IPS-NIHi7 (cell line): ENCODE data around the gene C1orf115.
"Not testable (repeated sequence)": the region's sequence is repeated elsewhere in the genome, so short reads cannot be mapped to it uniquely, and the experiment has no call there.

Experiments used
- DNase-seq: peaks from one replicate; pipeline ENCODE4 v3.0.0; 2012; ENCODE audit warnings: mixed read lengths; ENCODE audit errors: extremely low spot score

Gene C1orf115

GRCh38 chr1:220690140-220691052, at the start of gene C1orf115:
Gene C1orf115, plus strand, starts transcription at chr1:220690363. Its CDS starts 40 bp downstream, at chr1:220690403.
- DNase-seq = peak; percentile 97

GRCh38 chr1:220642285-220642684, 47.9 kb upstream of the C1orf115 start:
- no peak for DNase-seq

- DNase-seq = no peak
Observed at GRCh38 chr1:220652995-220653394, 37.2 kb upstream of the C1orf115 start.

- no peak for DNase-seq
Observed at GRCh38 chr1:220655509-220655908, 34.7 kb upstream of the C1orf115 start.

DNA sequence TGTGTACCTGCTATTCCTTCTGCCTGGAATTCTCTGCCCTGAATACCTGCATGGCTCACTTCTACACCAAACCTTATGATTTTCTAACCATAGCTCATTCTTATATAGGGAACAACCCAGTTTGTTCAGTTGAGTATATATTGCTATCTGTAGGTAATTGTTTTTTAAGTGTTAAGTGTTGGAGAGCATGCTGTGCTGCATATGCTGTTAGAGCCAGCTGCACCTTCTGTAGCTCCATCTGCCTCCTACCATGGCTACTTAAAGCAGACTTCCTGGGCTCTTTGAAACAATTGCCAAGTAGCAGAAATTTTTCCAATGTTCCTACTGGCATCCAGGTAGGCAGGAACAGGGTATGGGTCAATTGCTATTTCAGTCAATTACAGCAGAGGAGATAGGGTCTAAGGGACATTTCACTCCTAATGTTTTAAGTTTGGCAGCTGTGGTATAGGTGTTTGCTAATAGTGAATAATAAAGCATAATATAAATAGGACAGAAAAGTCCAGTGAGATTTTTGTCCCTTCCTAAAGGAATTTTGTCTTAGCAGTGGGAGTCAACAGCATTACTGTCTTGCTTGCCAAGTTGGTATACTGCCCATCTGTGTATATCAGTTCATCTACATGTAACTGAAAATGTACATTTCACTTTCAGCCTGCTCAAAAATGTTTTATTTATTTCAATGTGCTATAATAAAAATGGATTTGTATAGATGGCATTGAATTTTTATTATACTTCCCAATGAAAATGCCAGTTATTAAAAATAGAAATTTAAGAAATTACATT, 34.0 kb upstream of the C1orf115 start:
- no peak for DNase-seq

DNA sequence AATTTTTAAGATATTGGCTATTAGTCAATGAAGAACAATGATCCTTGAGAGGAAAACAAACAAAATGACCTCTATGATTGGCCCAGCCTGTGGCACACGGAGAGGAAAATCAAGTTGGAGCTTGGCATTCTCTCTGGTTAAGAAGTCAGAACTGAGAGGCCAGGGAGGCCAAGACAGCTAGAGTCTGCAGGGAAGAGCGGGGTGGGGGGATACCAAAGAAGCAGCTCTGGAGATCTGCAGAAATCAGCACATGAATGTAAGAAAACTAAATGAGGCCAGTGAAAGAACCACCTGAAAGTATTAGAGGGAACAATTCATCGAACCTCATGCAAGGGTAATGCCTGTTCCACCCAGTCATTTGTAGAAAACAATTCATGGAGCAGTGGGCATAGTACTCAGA, 23.8 kb upstream of the C1orf115 start:
- no peak for DNase-seq

DNA sequence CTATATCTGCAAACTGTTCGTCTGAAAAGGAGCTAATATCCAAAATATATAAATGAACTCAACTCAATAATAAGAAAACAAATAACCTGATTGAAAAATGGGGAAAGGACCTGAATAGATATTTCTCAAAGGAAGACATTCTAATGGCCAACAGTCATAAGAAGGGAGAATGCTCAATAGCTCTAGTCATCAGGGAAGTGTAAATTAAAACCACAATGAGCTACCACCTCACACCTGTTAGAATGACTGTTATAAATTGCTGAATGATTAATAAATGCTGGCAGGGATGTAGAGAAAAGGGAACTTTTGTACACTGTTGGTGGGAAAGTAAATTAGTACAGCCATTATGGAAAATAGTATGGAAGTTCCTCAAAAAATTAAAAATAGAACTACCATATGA, 21.2 kb upstream of the C1orf115 start:
- no peak for DNase-seq

- DNase-seq = no peak
Observed at GRCh38 chr1:220670365-220670764, 19.8 kb upstream of the C1orf115 start.

DNA sequence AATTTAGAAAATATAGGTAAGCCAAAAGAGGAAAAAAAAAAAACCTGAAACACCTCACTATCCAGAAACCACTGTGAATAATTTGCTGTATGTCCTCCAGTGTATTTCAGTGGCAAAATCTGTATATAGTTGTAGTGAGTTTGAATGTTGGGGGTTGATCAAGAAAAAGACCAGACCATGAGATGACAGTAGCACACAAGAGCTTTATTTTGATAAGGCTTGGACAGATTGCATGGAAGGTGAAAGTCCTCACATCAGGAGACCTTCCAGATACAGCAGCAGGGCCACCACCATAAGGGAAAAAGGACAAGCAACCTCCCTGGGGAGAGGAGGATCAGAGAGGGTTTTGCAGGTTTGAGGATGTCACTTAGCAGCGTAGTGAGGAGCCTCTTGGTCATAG, 16.2 kb upstream of the C1orf115 start:
- DNase-seq = no peak

DNA sequence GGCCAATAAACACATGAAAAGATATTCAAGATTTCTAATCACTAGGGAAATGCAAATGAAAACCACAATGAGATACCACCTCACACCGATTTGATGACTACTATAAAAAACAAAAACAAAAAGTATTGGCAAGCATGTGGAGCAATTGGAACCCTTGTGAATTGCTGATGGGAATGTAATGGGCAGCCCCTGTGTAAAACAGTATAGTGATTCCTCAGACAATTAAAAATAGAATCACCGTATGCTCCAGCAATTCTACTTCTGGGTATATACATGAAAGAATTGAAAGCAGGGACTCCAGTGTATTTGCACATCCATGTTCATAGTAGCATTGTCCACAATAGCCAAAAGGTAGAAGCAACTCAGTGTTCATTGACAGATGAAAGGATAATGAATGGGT, 12.9 kb upstream of the C1orf115 start:
- DNase-seq = no peak

DNA sequence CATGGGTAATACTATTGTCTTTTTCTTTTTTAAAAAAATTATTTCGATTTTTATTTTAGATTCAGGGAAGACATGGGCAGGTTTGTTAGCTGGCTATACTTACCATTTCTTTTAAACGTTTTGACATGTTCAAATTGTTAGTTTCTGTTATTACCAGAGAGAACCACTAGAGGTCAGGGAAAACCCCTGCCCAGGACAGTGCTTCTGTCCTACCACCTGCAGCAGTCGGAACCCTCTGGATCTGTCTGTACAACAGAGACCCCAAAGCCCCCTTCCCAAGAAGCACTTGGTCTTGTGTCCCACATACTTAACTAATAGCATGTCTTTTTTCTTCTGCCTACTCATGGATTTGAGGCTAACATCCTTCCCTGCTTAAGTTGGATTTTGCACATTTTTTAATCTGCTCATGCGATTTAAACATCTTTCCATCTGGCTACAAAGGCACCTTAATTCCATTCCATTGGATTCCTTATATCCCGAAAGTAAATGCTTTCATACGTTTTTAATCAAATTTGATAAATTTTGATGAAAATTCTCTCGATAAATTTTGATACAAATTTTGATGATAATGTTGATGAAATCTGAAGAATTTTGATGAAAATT, 10.0 kb upstream of the C1orf115 start:
- peak; percentile 63 for DNase-seq

- no peak for DNase-seq
Observed at GRCh38 chr1:220681220-220681880, 8.8 kb upstream of the C1orf115 start.

- no peak for DNase-seq
Observed at GRCh38 chr1:220682901-220683576, 7.1 kb upstream of the C1orf115 start.

DNA sequence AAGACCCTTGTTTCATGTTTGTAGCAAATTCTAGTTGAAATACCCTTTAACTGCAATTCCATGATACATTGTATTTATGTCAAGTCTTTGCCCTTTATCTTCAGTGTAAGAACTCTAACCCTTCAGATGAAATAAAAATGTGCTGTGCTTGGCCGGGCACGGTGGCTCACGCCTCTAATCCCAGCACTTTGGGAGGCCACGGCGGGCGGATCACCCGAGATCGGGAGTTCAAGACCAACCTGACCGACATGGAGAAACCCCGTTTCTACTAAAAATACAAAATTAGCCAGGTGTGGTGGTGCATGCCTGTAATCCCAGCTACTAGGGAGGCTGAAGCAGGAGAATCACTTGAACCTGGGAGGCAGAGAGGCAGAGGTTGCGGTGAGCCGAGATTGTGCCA, 6.4 kb upstream of the C1orf115 start:
- DNase-seq = not testable (repeated sequence)

DNA sequence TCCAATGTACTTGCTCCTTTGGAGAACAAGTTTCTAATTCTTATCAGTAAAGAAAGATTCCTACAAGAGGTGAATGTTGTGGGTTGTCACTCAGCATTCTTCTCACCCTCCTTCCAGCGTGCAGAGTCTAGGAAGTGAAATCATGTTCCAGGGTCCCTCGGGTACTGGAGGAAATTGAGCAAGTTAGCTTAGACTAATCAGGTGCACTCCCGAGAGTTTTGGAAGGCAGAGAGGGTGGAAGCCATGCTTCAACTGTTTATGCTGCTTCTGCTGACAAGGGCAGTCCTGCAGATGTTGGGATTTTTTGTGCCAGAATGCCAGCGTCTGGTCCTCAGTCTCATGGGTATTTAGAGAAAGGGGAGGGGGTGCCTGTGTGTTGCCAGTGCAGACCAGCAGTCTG, 5.3 kb upstream of the C1orf115 start:
- no peak for DNase-seq

DNA sequence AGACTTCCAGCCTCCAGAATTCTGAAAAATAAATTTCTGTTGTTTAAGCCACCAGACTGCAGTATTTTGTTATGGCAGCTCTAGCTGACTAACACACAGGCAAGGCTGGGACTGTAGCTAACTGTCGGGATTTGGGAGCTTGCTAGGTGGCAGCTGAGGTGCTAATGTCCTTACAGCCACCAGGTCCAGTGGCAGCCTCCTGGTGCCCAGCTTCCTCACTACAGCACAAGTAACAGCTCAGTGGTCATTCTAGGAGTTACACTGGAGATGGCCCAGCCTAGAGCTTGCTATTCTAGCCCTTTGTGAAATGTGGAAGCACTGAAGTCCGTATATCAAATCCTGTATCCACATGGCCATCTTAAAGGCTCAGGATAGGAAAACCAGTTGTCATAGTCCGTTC, 4.3 kb upstream of the C1orf115 start:
- no peak for DNase-seq

DNA sequence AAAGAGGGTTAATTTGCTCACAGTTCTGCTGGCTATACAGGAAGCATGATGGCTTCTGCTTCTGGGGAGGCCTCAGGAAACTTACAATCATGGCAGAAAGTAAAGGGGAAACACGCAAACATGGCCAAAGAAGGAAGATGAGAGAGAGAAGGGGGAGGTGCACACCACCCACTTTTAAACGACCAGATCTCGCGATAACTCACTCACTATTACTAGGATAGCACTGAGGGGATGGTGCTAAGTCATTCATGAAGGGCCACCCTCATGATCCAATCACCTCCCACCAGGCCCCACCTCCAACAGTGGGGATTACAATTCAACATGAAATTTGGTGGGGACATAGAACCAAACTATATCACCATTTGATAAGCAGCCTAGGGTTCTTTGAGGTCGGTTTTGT, 2.4 kb upstream of the C1orf115 start:
- DNase-seq = no peak

DNA sequence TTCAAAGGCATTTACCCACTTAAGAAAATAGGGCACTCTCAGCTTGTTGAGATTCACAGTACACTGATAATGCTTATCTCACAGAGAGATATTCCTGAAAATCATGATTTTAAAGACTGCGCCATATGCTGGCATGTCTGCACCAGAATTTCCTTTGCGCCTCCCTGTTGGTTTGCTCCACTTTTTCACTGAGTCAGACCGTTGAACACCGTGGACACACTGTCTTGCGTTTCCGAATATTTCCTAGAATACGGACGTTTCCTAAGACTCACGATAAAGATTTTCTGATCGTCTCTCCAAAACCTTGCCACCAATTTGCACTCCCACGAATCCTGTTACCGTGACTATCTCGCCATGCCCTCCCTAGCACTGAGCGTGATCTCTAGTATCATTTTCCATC, 497 bp upstream of the C1orf115 start:
- DNase-seq = no peak

DNA sequence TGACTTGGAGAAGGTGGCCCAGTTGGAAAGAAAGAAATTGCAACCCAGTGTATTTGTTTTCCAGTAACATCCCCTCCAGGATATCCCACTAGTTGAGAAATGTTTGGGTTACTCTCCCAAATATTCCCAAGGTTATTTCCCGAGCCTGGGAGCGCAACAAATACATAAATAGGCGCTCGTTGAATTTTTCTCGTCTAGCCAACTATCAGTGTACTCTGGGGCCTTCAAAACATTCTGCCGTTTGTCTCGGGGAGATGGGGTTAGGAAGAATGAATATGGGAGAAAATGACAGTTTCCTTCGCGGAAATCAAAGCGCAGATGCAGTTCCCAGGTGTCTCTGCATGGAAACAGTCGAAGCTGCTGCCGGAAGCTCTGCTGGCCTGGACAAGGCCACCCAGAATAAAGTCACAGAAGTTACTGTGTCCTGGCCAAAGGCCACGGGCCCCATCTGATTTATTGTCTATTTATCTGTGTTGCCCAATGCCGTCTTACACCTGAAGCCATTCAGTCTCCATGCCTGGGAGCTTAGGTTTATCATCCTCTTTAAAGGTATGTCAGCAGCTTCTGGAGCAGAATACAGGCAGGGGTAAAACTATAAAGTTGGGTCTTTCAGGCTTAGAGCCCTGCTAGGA, 1.0 kb downstream of the C1orf115 start:
- DNase-seq = no peak

- no peak for DNase-seq
Observed at GRCh38 chr1:220692436-220693228, 2.5 kb downstream of the C1orf115 start.
